Liver (tissue), 9 donors: ENCODE data around the gene ZFYVE28. TPM values are rescaled to one million over a fixed set of nuclear protein-coding genes. Genes with fewer than 3 reads are reported as not detected.

Experiments
- DNase-seq: peaks from one replicate; pipeline ENCODE4 v3.0.0-alpha.2; 2017; ENCODE audit warnings: low spot score
- H3K27ac ChIP-seq, 2 donors: one replicate each; pipeline ENCODE4 v1.7.0; 2013; ENCODE audit warnings: inconsistent platforms in 2 of 2, low read length in 2 of 2, control low read depth in 1 of 2, low read depth in 1 of 2, mild to moderate bottlenecking in 1 of 2
- H3K27me3 ChIP-seq, 4 donors: one replicate each; pipeline versions ENCODE4 v1.6.1 to v1.7.0; 2013; ENCODE audit warnings: low read length in 3 of 4, inconsistent platforms in 1 of 4, mild to moderate bottlenecking in 1 of 4, moderate library complexity in 1 of 4; ENCODE audit not compliant: control insufficient read depth in 4 of 4, insufficient read depth in 4 of 4
- H3K36me3 ChIP-seq, 4 donors: one replicate each; pipeline versions ENCODE4 v1.6.1 to v1.7.0; 2013; ENCODE audit warnings: low read length in 3 of 4, mild to moderate bottlenecking in 3 of 4, low read depth in 1 of 4, moderate library complexity in 1 of 4; ENCODE audit not compliant: control insufficient read depth in 4 of 4, insufficient read depth in 3 of 4
- H3K4me1 ChIP-seq, 4 donors: one replicate each; pipeline versions ENCODE4 v1.6.1 to v1.7.0; 2013; ENCODE audit warnings: low read length in 3 of 4, mild to moderate bottlenecking in 3 of 4, moderate library complexity in 1 of 4; ENCODE audit not compliant: control insufficient read depth in 4 of 4, insufficient read depth in 4 of 4
- H3K4me3 ChIP-seq, 3 donors: one replicate each; pipeline versions ENCODE4 v1.6.1 to v1.7.0; 2013; ENCODE audit warnings: low read length in 3 of 3, control low read depth in 1 of 3, low read depth in 1 of 3, mild to moderate bottlenecking in 1 of 3
- H3K9ac ChIP-seq, 2 donors: one replicate each; pipeline ENCODE4 v1.7.0; 2013; ENCODE audit warnings: low read length in 2 of 2, mild to moderate bottlenecking in 2 of 2, moderate library complexity in 2 of 2, control low read depth in 1 of 2, low read depth in 1 of 2
- H3K9me3 ChIP-seq, 4 donors: one replicate each; pipeline versions ENCODE4 v1.6.1 to v1.7.0; 2013; ENCODE audit warnings: low read length in 3 of 4; ENCODE audit not compliant: control insufficient read depth in 4 of 4
- ATF3 ChIP-seq: IDR thresholded peaks from 2 replicates; pipeline ENCODE4 v1.6.1; 2016; ENCODE audit warnings: antibody characterized with exemption
- EGR1 ChIP-seq, 2 donors: IDR thresholded peaks; 2 replicates each; pipeline ENCODE4 v1.6.1; 2016 to 2018; ENCODE audit warnings: antibody characterized with exemption in 2 of 2, low read depth in 2 of 2
- FOXA1 ChIP-seq: IDR thresholded peaks from 2 replicates; pipeline ENCODE4 v1.6.1; 2016; ENCODE audit warnings: antibody characterized with exemption
- FOXA2 ChIP-seq: IDR thresholded peaks from 2 replicates; pipeline ENCODE4 v1.6.1; 2016; ENCODE audit warnings: antibody characterized with exemption
- HNF4A ChIP-seq, 2 donors: conservative IDR thresholded peaks; 2 replicates each; pipeline ENCODE4 v1.6.1; 2016; ENCODE audit warnings: antibody characterized with exemption in 2 of 2, mild to moderate bottlenecking in 2 of 2
- HNF4G ChIP-seq: IDR thresholded peaks from 2 replicates; pipeline ENCODE4 v1.6.1; 2016; ENCODE audit warnings: antibody characterized with exemption
- JUND ChIP-seq, 2 donors: IDR thresholded peaks; 2 replicates each; pipeline ENCODE4 v1.6.1; 2016; ENCODE audit warnings: antibody characterized with exemption in 2 of 2
- MAX ChIP-seq: IDR thresholded peaks from 2 replicates; pipeline ENCODE4 v1.6.1; 2016; ENCODE audit warnings: antibody characterized with exemption
- RAD21 ChIP-seq, 2 donors: IDR thresholded peaks; 2 replicates each; pipeline ENCODE4 v1.6.1; 2016; ENCODE audit warnings: antibody characterized with exemption in 2 of 2, mild to moderate bottlenecking in 2 of 2
- REST ChIP-seq: IDR thresholded peaks from 2 replicates; pipeline ENCODE4 v1.6.1; 2016; ENCODE audit warnings: antibody characterized with exemption, mild to moderate bottlenecking
- RXRA ChIP-seq, 2 donors: IDR thresholded peaks; 2 replicates each; pipeline ENCODE4 v1.6.1; 2017 to 2018; ENCODE audit warnings: antibody characterized with exemption in 2 of 2, mild to moderate bottlenecking in 1 of 2
- TAF1 ChIP-seq: conservative IDR thresholded peaks from 2 replicates; pipeline ENCODE4 v1.6.1; 2016; ENCODE audit warnings: antibody characterized with exemption, mild to moderate bottlenecking
- WGBS: extraction: QIAGEN DNeasy Blood & Tissue Kit; methylation state at CpG from one replicate; pipeline ENCODE4 v1.1.7; 2013; 5-methylcytosine and 5-hydroxymethylcytosine counted together
- polyA plus RNA-seq, 2 donors: library from polyadenylated mRNA; stranded (reverse) in 1 of 2; unstranded in 1 of 2; fragments of 200-250 nt in 1 of 2; fragments of >200 nt in 1 of 2; fragmentation: Nextera tagmentation in 1 of 2; extraction: Ambion mirVana in 1 of 2; gene quantifications; one replicate each; pipeline versions ENCODE4 v1.2.1 to v1.2.3, GENCODE V29; 2013 to 2015
- total RNA-seq, 2 donors: library from RNA; depleted of rRNA; stranded (reverse); fragments of >200 nt; gene quantifications; one replicate each; pipeline ENCODE4 v1.2.3, GENCODE V29; 2014
- TF ChIP-seq, protein P1 (sequence below): fragments of 150-350 bp; IDR thresholded peaks from 2 replicates; pipeline ENCODE4 v1.5.1; 2017; ENCODE audit warnings: improper control_type of control experiment, low read depth, low read length; ENCODE audit not compliant: missing input control
- TF ChIP-seq, protein P2 (sequence below): IDR thresholded peaks from 2 replicates; pipeline ENCODE4 v1.6.1; 2016; ENCODE audit warnings: antibody characterized with exemption
- donor health status: healthy.
- donor health status: healthy.
- donor health status: healthy.
- donor health status: healthy.
- donor health status: healthy.

ZFYVE28 gene
- total and polyA plus RNA-seq, 4 donors, result 2.0 to 6.1 (median 2.7) TPM

- Histone ChIP-seq H3K36me3 (peaks cover 0 to 2% (median under 1%) of the 10 kb centered on the region in 4 donors), H3K27ac (no peak overlapping the region), H3K9me3 (no peaks in the 10 kb centered on the region), H3K27me3 (no peaks in the 10 kb centered on the region), H3K4me3 (no peak overlapping the region), H3K4me1 (peaks cover 0 to 1% (median under 1%) of the 10 kb centered on the region in 4 donors), H3K9ac (no peak overlapping the region)
- WGBS, result 95% methylated on average over 27 of the region's 27 CpGs
- TF ChIP-seq FOXA1, result no peak
- TF ChIP-seq, protein P1, sequence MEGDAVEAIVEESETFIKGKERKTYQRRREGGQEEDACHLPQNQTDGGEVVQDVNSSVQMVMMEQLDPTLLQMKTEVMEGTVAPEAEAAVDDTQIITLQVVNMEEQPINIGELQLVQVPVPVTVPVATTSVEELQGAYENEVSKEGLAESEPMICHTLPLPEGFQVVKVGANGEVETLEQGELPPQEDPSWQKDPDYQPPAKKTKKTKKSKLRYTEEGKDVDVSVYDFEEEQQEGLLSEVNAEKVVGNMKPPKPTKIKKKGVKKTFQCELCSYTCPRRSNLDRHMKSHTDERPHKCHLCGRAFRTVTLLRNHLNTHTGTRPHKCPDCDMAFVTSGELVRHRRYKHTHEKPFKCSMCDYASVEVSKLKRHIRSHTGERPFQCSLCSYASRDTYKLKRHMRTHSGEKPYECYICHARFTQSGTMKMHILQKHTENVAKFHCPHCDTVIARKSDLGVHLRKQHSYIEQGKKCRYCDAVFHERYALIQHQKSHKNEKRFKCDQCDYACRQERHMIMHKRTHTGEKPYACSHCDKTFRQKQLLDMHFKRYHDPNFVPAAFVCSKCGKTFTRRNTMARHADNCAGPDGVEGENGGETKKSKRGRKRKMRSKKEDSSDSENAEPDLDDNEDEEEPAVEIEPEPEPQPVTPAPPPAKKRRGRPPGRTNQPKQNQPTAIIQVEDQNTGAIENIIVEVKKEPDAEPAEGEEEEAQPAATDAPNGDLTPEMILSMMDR, result no peak
- TF ChIP-seq RAD21 (IDR thresholded peaks at IDR 0.05), result no peak
- no peak for TF ChIP-seq RXRA (IDR thresholded peaks at IDR 0.05)
- TF ChIP-seq JUND (IDR thresholded peaks at IDR 0.05), result no peak
- no peak for TF ChIP-seq TAF1
- no peak for TF ChIP-seq HNF4G
- no peak for TF ChIP-seq FOXA2
- no peak for TF ChIP-seq MAX
- TF ChIP-seq, protein P2, sequence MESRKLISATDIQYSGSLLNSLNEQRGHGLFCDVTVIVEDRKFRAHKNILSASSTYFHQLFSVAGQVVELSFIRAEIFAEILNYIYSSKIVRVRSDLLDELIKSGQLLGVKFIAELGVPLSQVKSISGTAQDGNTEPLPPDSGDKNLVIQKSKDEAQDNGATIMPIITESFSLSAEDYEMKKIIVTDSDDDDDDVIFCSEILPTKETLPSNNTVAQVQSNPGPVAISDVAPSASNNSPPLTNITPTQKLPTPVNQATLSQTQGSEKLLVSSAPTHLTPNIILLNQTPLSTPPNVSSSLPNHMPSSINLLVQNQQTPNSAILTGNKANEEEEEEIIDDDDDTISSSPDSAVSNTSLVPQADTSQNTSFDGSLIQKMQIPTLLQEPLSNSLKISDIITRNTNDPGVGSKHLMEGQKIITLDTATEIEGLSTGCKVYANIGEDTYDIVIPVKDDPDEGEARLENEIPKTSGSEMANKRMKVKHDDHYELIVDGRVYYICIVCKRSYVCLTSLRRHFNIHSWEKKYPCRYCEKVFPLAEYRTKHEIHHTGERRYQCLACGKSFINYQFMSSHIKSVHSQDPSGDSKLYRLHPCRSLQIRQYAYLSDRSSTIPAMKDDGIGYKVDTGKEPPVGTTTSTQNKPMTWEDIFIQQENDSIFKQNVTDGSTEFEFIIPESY, result no peak
- TF ChIP-seq EGR1 (IDR thresholded peaks at IDR 0.05; ENCODE audit: low read depth in 2 of 2), result no peak
- no peak for TF ChIP-seq ATF3
- no peak for TF ChIP-seq HNF4A (conservative IDR thresholded peaks at IDR 0.05)
- DNase-seq, result peak; percentile 20
These were observed 79.5 kb downstream of the ZFYVE28 start for GRCh38 chr4:2338754-2339457.

DNA sequence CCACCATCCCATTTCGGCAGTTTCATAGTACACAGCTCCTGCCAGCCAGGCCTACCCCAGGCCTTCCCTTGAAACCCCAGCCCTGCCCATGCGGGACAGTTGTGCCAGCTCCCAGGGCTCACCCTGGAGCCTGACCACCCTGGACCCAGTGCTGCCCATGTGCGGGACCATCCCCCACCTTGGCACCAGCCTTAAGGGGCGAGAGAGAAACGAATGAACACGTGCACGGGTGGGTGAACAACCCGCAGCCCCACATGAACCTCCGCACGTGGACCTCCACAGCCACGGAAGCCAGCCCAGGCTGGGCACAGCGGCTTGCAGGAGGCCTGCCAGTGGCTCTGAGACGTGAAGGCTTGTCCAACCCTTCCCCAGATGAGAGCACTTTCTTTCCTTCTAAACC, 80.5 kb downstream of the ZFYVE28 start:
- Histone ChIP-seq H3K9me3 (no peaks in the 10 kb centered on the region), H3K27me3 (no peaks in the 10 kb centered on the region), H3K9ac (no peak overlapping the region), H3K27ac (no peak overlapping the region), H3K36me3 (peaks cover 0 to 2% (median under 1%) of the 10 kb centered on the region in 4 donors), H3K4me3 (no peak overlapping the region), H3K4me1 (peaks cover 0 to 9% (median 5%) of the 10 kb centered on the region in 4 donors)
- TF ChIP-seq, protein P2, result no peak
- TF ChIP-seq HNF4A (conservative IDR thresholded peaks at IDR 0.05) (no peak), TAF1 (no peak), REST (no peak), FOXA2 (no peak)
- peak; percentile 19 for DNase-seq
- WGBS, result 96% methylated on average over 13 of the region's 13 CpGs
